Glutamatergic neuron (in vitro differentiated cells): Measurements from ENCODE around the gene BMPER. TPM values are rescaled to one million over a fixed set of nuclear protein-coding genes. Genes with fewer than 3 reads are reported as not detected.

ENCODE experiments used
- DNase-seq: peaks from one replicate; pipeline ENCODE4 v3.0.0; 2022
- H3K27ac Mint-ChIP-seq: one replicate; pipeline ENCODE4 v1.8.0; 2020; ENCODE audit warnings: mild to moderate bottlenecking, mixed read lengths, inconsistent platforms; ENCODE audit not compliant: unreplicated experiment
- H3K27me3 Mint-ChIP-seq: one replicate; pipeline ENCODE4 v1.8.0; 2020; ENCODE audit warnings: mild to moderate bottlenecking, moderate library complexity, mixed read lengths, inconsistent platforms; ENCODE audit not compliant: unreplicated experiment
- H3K36me3 Mint-ChIP-seq: one replicate; pipeline ENCODE4 v1.8.0; 2020; ENCODE audit warnings: mild to moderate bottlenecking, mixed read lengths, inconsistent platforms; ENCODE audit not compliant: unreplicated experiment
- H3K4me1 Mint-ChIP-seq: one replicate; pipeline ENCODE4 v1.8.0; 2020; ENCODE audit warnings: mild to moderate bottlenecking, low read depth, mixed read lengths, inconsistent platforms; ENCODE audit not compliant: unreplicated experiment
- H3K4me3 Mint-ChIP-seq: one replicate; pipeline ENCODE4 v1.8.0; 2020; ENCODE audit warnings: mild to moderate bottlenecking, mixed read lengths, inconsistent platforms; ENCODE audit not compliant: unreplicated experiment
- H3K9me3 Mint-ChIP-seq: one replicate; pipeline ENCODE4 v1.8.0; 2020; ENCODE audit warnings: mild to moderate bottlenecking, moderate library complexity, mixed read lengths, inconsistent platforms; ENCODE audit not compliant: unreplicated experiment
- total RNA-seq: library from RNA; stranded (reverse); fragmentation: NEBNext Ultra II Directional; extraction: Animal tissue kit (Norgen Biotek cat#: 25700); gene quantifications from one replicate; pipeline ENCODE4 v1.2.1, GENCODE V29; 2021; ENCODE audit not compliant: unreplicated experiment
- TF ChIP-seq, protein P1 (sequence below): fragments of 200-600 bp; sonication (generic); IDR thresholded peaks from one replicate; pipeline ENCODE4 v1.5.0; 2021; ENCODE audit not compliant: partially characterized antibody, unreplicated experiment

Gene BMPER
- total RNA-seq, 1 donor from 2014 or later, result 16.2 TPM

DNA sequence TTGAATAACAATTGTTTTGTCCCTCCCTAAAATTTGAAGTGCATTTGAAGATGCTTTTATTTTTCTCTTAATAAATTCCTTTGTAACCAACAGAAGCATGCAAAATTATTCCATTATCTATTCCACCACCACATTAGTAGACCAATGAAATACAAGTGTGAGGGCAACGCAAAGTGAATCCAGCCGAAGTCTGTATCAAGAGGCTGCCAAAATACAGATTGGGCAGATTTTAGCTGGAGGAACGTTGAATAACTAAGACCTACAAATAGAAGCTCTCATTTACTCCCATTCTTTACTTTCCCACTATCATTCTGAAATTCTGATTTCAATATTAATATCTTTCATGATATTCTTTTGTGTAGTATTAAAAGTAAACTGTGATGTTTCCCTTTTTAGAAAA lies 233.7 kb downstream of the BMPER start:
- Mint-ChIP-seq H3K4me1 (no peaks in the 10 kb centered on the region), H3K9me3 (no peaks in the 10 kb centered on the region), H3K4me3 (no peak overlapping the region), H3K27ac (no peak overlapping the region), H3K27me3 (peaks cover 1% of the 10 kb centered on the region), H3K36me3 (no peaks in the 10 kb centered on the region)
- DNase-seq, result no peak
- TF ChIP-seq, protein P1, sequence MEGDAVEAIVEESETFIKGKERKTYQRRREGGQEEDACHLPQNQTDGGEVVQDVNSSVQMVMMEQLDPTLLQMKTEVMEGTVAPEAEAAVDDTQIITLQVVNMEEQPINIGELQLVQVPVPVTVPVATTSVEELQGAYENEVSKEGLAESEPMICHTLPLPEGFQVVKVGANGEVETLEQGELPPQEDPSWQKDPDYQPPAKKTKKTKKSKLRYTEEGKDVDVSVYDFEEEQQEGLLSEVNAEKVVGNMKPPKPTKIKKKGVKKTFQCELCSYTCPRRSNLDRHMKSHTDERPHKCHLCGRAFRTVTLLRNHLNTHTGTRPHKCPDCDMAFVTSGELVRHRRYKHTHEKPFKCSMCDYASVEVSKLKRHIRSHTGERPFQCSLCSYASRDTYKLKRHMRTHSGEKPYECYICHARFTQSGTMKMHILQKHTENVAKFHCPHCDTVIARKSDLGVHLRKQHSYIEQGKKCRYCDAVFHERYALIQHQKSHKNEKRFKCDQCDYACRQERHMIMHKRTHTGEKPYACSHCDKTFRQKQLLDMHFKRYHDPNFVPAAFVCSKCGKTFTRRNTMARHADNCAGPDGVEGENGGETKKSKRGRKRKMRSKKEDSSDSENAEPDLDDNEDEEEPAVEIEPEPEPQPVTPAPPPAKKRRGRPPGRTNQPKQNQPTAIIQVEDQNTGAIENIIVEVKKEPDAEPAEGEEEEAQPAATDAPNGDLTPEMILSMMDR, result no peak

DNA sequence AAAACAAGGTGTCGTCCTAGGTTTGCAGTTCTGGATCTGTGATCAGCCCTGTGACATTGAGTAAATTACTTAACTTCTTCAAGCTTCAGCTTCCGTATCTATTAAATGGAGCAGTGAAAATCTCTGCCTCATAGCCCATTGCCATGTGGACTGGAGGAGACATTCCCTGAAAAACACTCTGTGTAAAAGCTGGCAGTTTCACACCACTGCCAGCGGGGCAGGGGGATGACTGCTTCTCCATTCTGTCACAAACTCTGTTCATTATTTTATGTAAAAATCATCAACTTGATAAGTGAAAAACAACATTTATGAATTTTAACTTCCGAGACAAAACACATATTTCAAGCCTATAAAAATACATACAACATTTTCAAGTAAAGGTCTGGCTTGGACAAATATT lies 234.7 kb downstream of the BMPER start:
- no peaks in the 10 kb centered on the region for H3K9me3 Mint-ChIP-seq
- peaks cover 1% of the 10 kb centered on the region for H3K27me3 Mint-ChIP-seq
- no peaks in the 10 kb centered on the region for H3K4me1 Mint-ChIP-seq
- no peak for DNase-seq
- no peak overlapping the region for H3K4me3 Mint-ChIP-seq
- no peaks in the 10 kb centered on the region for H3K36me3 Mint-ChIP-seq
- H3K27ac Mint-ChIP-seq, result no peak overlapping the region
- TF ChIP-seq, protein P1, result no peak

DNA sequence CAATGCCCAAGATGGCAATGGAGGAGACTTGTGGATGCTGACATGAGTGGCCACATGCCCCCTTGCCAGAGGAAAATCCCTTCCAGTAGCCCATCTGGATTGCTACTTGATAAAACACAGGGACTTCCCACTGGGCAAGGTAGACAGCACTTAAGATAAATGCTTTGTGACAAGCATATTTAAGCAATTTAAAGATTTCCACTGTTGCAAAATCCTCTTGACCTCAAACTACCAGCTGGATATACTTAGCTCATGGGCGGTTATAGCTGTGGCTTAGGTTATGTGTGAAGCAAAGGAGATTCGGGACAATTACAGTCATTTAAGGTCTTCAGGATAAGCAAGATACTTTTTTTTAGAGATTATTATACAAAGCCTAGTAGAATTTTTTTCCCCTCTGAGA lies 238.1 kb downstream of the BMPER start:
- H3K36me3 Mint-ChIP-seq, result no peaks in the 10 kb centered on the region
- H3K4me3 Mint-ChIP-seq, result no peak overlapping the region
- no peaks in the 10 kb centered on the region for H3K4me1 Mint-ChIP-seq
- H3K9me3 Mint-ChIP-seq, result no peaks in the 10 kb centered on the region
- TF ChIP-seq, protein P1, result no peak
- DNase-seq, result no peak
- H3K27me3 Mint-ChIP-seq, result peaks cover 1% of the 10 kb centered on the region
- no peak overlapping the region for H3K27ac Mint-ChIP-seq

DNA sequence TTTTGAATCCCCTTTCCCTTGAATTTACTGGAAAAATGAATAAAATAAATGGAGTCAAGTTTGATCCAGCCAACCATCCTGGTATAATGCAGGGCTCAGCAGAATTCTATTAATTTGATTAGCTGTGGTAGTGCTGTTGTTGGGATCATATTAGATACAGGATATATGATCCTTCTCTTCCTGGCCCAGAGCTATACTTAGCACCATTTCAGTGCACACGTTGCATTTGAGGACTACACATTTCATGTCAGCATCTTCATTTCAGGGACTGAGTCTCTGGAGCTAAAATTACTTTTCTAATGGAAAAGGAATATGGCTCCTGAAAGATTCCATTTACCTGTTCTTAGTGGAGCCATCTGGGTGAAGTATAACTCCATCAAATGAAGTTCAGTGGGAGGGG lies 240.3 kb downstream of the BMPER start:
- Mint-ChIP-seq H3K27me3 (peaks cover 1% of the 10 kb centered on the region), H3K4me1 (no peaks in the 10 kb centered on the region), H3K9me3 (no peaks in the 10 kb centered on the region), H3K36me3 (no peaks in the 10 kb centered on the region), H3K4me3 (no peak overlapping the region), H3K27ac (no peak overlapping the region)
- TF ChIP-seq, protein P1, result no peak
- DNase-seq, result no peak

DNA sequence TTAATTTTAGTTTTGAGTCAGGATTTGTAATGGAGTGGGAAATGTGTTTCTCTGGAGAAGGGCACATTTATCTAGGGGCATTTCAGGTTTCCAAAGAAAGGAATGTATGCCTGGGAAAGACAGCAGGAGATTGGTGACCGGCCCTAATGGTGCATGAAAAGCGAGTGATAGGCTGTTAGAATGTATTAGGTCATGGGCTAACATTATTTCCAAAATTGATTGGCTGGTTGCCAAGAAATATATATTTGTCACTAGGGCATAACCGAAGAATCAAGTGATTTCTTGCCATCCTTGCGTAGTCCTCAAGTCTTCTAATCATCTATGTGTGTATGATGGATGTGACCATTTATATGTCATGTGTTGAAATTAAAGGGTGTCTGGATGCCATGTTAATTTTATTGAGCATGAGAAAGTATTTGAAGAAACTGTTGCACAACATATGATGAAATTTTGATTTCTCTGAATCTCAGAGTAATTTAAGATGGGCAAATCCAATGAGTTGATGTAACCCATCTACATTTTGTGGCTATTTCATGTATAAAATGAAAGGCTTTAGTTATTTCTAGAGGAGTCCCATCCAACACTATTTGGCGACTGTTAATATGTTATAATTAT lies 248.4 kb downstream of the BMPER start:
- TF ChIP-seq, protein P1, result no peak
- Mint-ChIP-seq H3K9me3 (peaks cover 2% of the 10 kb centered on the region), H3K27me3 (no peaks in the 10 kb centered on the region)

More for the DNA sequence above, 248.4 kb downstream of the BMPER start:
- Mint-ChIP-seq H3K4me3 (no peak overlapping the region), H3K4me1 (no peaks in the 10 kb centered on the region), H3K36me3 (peaks cover 4% of the 10 kb centered on the region), H3K27ac (no peak overlapping the region)
- DNase-seq, result no peak
